Esophagus muscularis mucosa (tissue), 4 donors: ENCODE measurements around the gene ZFPM1. TPM values are rescaled to one million over a fixed set of nuclear protein-coding genes. Genes with fewer than 3 reads are reported as not detected.

ENCODE experiments used
- DNase-seq: peaks from one replicate; pipeline ENCODE4 v3.0.0-alpha.2; 2017; ENCODE audit errors: extremely low spot score
- H3K27ac ChIP-seq, 4 donors: fragments of 200-600 bp; sonication (generic); replicated peaks in 1 of 4; 1 replicate in 3 of 4; 2 replicates in 1 of 4; pipeline ENCODE4 v1.5.1; 2016 to 2019; ENCODE audit warnings: mild to moderate bottlenecking in 1 of 4
- H3K27me3 ChIP-seq, 4 donors: fragments of 200-600 bp; sonication (generic); one replicate each; pipeline versions ENCODE4 v1.5.1 to v1.6.0; 2016 to 2019
- H3K36me3 ChIP-seq, 4 donors: fragments of 200-600 bp; sonication (generic); one replicate each; pipeline ENCODE4 v1.5.1; 2016 to 2019
- H3K4me1 ChIP-seq, 4 donors: fragments of 200-600 bp; sonication (generic); one replicate each; pipeline ENCODE4 v1.5.1; 2016 to 2019
- H3K4me3 ChIP-seq, 4 donors: fragments of 200-600 bp; sonication (generic); 1 replicate in 2 of 4; 2 replicates in 2 of 4; pipeline ENCODE4 v1.5.1; 2016 to 2019; ENCODE audit warnings: mild to moderate bottlenecking in 4 of 4, moderate library complexity in 1 of 4
- H3K9me3 ChIP-seq, 4 donors: fragments of 200-600 bp; sonication (generic); 1 replicate in 3 of 4; 2 replicates in 1 of 4; pipeline ENCODE4 v1.5.1; 2016 to 2019
- CTCF ChIP-seq, 3 experiments: fragments of 200-600 bp in 2 of 3; fragments of 450-650 bp in 1 of 3; sonication (generic) in 2 of 3; IDR thresholded peaks; one replicate each; pipeline ENCODE4 v1.5.1; 2017 to 2019; ENCODE audit warnings: antibody characterized with exemption in 3 of 3, mild to moderate bottlenecking in 2 of 3, moderate library complexity in 1 of 3
- EP300 ChIP-seq: sonication (generic); formaldehyde crosslinking; IDR thresholded peaks from one replicate; pipeline ENCODE4 v1.6.1; 2017; ENCODE audit warnings: antibody characterized with exemption
- POLR2A ChIP-seq: fragments of 450-650 bp; IDR thresholded peaks from one replicate; pipeline ENCODE4 v1.6.1; 2017; ENCODE audit warnings: antibody characterized with exemption, moderate library complexity, mild to moderate bottlenecking, low read depth
- POLR2AphosphoS5 ChIP-seq, 2 donors: sonication (generic); formaldehyde crosslinking; IDR thresholded peaks; one replicate each; pipeline ENCODE4 v1.6.1; 2017; ENCODE audit warnings: antibody characterized with exemption in 2 of 2
- WGBS: methylation state at CpG from one replicate; pipeline ENCODE4 v1.1.5; 2018; 5-methylcytosine and 5-hydroxymethylcytosine counted together
- intact Hi-C: fragments of 100-400 bp; cut with DNase I; formaldehyde crosslinking; loops from one replicate; pipeline ENCODE4 v1.15.1; 2023
- total RNA-seq, 4 donors: library from RNA; depleted of rRNA; stranded (reverse); fragments of >200 nt; gene quantifications; one replicate each; pipeline versions ENCODE4 v1.1.0 to v1.2.1, GENCODE V29; 2016

ZFPM1 gene
- total RNA-seq, 4 donors from 2014 or later, result 0.42 to 1.4 (median 1.0) TPM

GRCh38 chr16:88581033-88581432, 128.0 kb downstream of the ZFPM1 start:
- Histone ChIP-seq H3K36me3 (peaks cover 34 to 81% (median 74%) of the 10 kb centered on the region in 4 donors), H3K27ac (no peak overlapping the region), H3K27me3 (no peaks in the 10 kb centered on the region), H3K4me3 (no peak overlapping the region), H3K4me1 (peaks cover 0 to 27% (median 6%) of the 10 kb centered on the region in 4 donors), H3K9me3 (no peaks in the 10 kb centered on the region)
- intact Hi-C loops, result no loop called here
- whole genome bisulfite sequencing, result 87% methylated on average over 4 of the region's 4 CpGs
- TF ChIP-seq POLR2AphosphoS5 (IDR thresholded peaks at IDR 0.05) (no peak), CTCF (IDR thresholded peaks at IDR 0.05) (no peak), POLR2A (no peak), EP300 (no peak)
- DNase-seq, result no peak

- TF ChIP-seq CTCF (IDR thresholded peaks at IDR 0.05) (no peak), POLR2AphosphoS5 (IDR thresholded peaks at IDR 0.05) (no peak), POLR2A (no peak), EP300 (no peak)
- intact Hi-C loops, result no loop called here
- H3K4me1 ChIP-seq, result peaks cover 0 to 23% (median 6%) of the 10 kb centered on the region in 4 donors
- H3K4me3 ChIP-seq, result no peak overlapping the region
- H3K27me3 ChIP-seq, result no peaks in the 10 kb centered on the region
- H3K36me3 ChIP-seq, result peaks cover 37 to 80% (median 73%) of the 10 kb centered on the region in 4 donors
- H3K27ac ChIP-seq, result no peak overlapping the region
- no peaks in the 10 kb centered on the region for H3K9me3 ChIP-seq
- 89% methylated on average over 14 of the region's 14 CpGs for WGBS
- DNase-seq, result no peak
These were observed 130.0 kb downstream of the ZFPM1 start for GRCh38 chr16:88582912-88583575.

- peaks cover 47 to 80% (median 74%) of the 10 kb centered on the region in 4 donors for H3K36me3 ChIP-seq
- DNase-seq, result no peak
- no peak overlapping the region for H3K4me3 ChIP-seq
- intact Hi-C loops, result no loop called here
- no peaks in the 10 kb centered on the region for H3K9me3 ChIP-seq
- 80% methylated on average over 6 of the region's 6 CpGs for WGBS
- peaks cover 0 to 9% (median 3%) of the 10 kb centered on the region in 4 donors for H3K4me1 ChIP-seq
- no peaks in the 10 kb centered on the region for H3K27me3 ChIP-seq
- no peak overlapping the region for H3K27ac ChIP-seq
- TF ChIP-seq EP300 (no peak), POLR2A (no peak), CTCF (IDR thresholded peaks at IDR 0.05) (no peak), POLR2AphosphoS5 (IDR thresholded peaks at IDR 0.05) (no peak)
These were observed 131.6 kb downstream of the ZFPM1 start for GRCh38 chr16:88584676-88585075.

GRCh38 chr16:88585269-88585668, 132.2 kb downstream of the ZFPM1 start:
- H3K36me3 ChIP-seq, result peaks cover 50 to 82% (median 74%) of the 10 kb centered on the region in 4 donors
- intact Hi-C loops, result no loop called here

More at GRCh38 chr16:88585269-88585668, 132.2 kb downstream of the ZFPM1 start:
- H3K9me3 ChIP-seq, result no peaks in the 10 kb centered on the region
- no peak for DNase-seq
- WGBS, result 76% methylated on average over 8 of the region's 8 CpGs
- no peak overlapping the region for H3K27ac ChIP-seq
- TF ChIP-seq EP300, result no peak
- TF ChIP-seq POLR2A, result no peak
- no peak for TF ChIP-seq POLR2AphosphoS5 (IDR thresholded peaks at IDR 0.05)
- no peak for TF ChIP-seq CTCF (IDR thresholded peaks at IDR 0.05)
- peaks cover 0 to 8% (median 2%) of the 10 kb centered on the region in 4 donors for H3K4me1 ChIP-seq
- H3K4me3 ChIP-seq, result no peak overlapping the region
- no peaks in the 10 kb centered on the region for H3K27me3 ChIP-seq
